ENCODE measurements around the gene AKR1C4.
"Not testable (repeated sequence)": the region's sequence is repeated elsewhere in the genome, so short reads cannot be mapped to it uniquely, and the experiment has no call there.

GRCh38 chr10:5209776-5210175, 13.1 kb downstream of the AKR1C4 start:
- not testable (repeated sequence) for TF ChIP-seq CTCF (IDR thresholded peaks at IDR 0.05; ENCODE audit: low read length); EZH2 (IDR thresholded peaks at IDR 0.05; ENCODE audit: borderline replicate concordance, low read length)

Measured in OCI-LY1 (cell line).